ENCODE data around the gene CYB5R2.

- TF ChIP-seq POLR2A (IDR thresholded peaks at IDR 0.05), result no peak
- no peak for TF ChIP-seq CTCF (IDR thresholded peaks at IDR 0.05)
These were observed 38.2 kb downstream of the CYB5R2 start for GRCh38 chr11:7635137-7635536.

Measured in body of pancreas (tissue), 4 donors.